Activated naive CD4-positive, alpha-beta T cell treated with anti-CD3 and anti-CD28 coated beads, Interleukin-2, amount 10 ng/mL, durations not matched to agents 7 days and 5 days (primary cell): ENCODE results near the gene OR6C74.

Experiments
- CTCF ChIA-PET: fragments of 350-600 bp; sonication (Branson Sonifier 250); formaldehyde crosslinking; loops from one replicate; lab custom pipeline; 2021; ENCODE audit warnings: antibody characterized with exemption; lab: Charles Lee
- DNase-seq: peaks from one replicate; pipeline ENCODE4 v3.0.0-alpha.2; 2020
- H3K27ac Mint-ChIP-seq: one replicate; pipeline ENCODE4 v1.8.0; 2021; ENCODE audit warnings: mild to moderate bottlenecking, moderate library complexity, mixed read lengths
- H3K27me3 Mint-ChIP-seq: one replicate; pipeline ENCODE4 v1.8.0; 2021; ENCODE audit warnings: mild to moderate bottlenecking, mixed read lengths
- H3K36me3 Mint-ChIP-seq: one replicate; pipeline ENCODE4 v1.8.0; 2021; ENCODE audit warnings: mixed read lengths
- H3K4me1 Mint-ChIP-seq: one replicate; pipeline ENCODE4 v1.8.0; 2021; ENCODE audit warnings: mixed read lengths
- H3K4me3 Mint-ChIP-seq: one replicate; pipeline ENCODE4 v1.8.0; 2021; ENCODE audit warnings: mild to moderate bottlenecking, moderate library complexity, mixed read lengths
- H3K9me3 Mint-ChIP-seq: one replicate; pipeline ENCODE4 v1.8.0; 2021; ENCODE audit warnings: mixed read lengths

Gene OR6C74

DNA sequence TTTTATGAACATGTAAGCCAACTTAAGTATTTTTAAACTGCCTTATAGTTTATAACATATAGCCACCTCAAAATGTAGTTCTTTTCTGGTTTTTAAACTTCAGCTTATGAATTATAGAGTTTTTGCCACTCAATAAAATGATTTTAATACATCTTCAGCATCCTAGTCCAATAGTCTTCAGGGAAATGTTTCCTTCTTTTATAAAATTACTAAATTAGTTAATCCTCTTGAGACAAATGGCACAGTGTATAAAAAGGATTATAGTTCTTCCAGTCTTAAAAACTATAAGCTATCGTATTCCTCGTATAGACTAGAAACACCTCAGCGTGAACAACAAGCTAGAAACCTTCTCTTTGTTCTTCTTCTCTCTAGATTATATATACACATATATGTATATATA, at the start of gene OR6C74:
OR6C74 (plus strand) TSS at position 301 of the 400 bp plus-strand sequence. CDS start 2,679 bp downstream, outside the sequence.
- H3K4me3 Mint-ChIP-seq, result no peak within 1 kb of the TSS
- H3K4me1 Mint-ChIP-seq, result no peaks in the 10 kb centered on the region
- peaks cover 4% of the 10 kb centered on the region for H3K27me3 Mint-ChIP-seq
- CTCF ChIA-PET, result no interaction called here
- no peaks in the 10 kb centered on the region for H3K36me3 Mint-ChIP-seq
- DNase-seq, result no peak
- no peak within 1 kb of the TSS for H3K27ac Mint-ChIP-seq
- no peaks in the 10 kb centered on the region for H3K9me3 Mint-ChIP-seq

- CTCF ChIA-PET, result no interaction called here
These were observed 23.7 kb upstream of the OR6C74 start, which contains the start of gene OR10A7 for GRCh38 chr12:55220725-55221124. Gene OR10A7 (plus strand): TSS chr12:55221025. CDS start chr12:55221025, 0 bp downstream.

DNA sequence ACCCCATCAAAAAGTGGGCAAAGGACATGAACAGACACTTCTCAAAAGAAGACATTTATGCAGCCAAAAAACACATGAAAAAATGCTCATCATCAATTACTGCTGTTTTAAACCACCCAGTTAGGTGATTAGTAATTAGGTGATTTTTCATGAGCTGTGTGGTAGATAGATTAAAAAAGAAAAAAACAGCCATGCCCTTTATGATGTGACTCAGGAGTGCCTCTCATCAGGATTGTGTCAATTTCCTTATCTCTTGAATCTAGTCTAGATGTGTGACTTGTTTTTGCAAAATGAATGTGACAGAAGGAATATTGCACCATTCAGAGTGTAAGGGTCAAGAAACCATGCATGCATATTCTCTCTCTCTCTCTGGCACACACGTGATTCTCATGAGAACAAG, 17.9 kb upstream of the OR6C74 start:
- Mint-ChIP-seq H3K9me3 (no peaks in the 10 kb centered on the region), H3K27me3 (no peaks in the 10 kb centered on the region), H3K27ac (no peak overlapping the region), H3K4me1 (no peaks in the 10 kb centered on the region), H3K36me3 (no peaks in the 10 kb centered on the region), H3K4me3 (no peak overlapping the region)
- CTCF ChIA-PET, result no interaction called here
- no peak for DNase-seq

More at GRCh38 chr12:55220725-55221124, 23.7 kb upstream of the OR6C74 start, which contains the start of gene OR10A7:
- Mint-ChIP-seq H3K4me3 (no peak within 1 kb of the TSS), H3K4me1 (no peaks in the 10 kb centered on the region), H3K27ac (no peak within 1 kb of the TSS), H3K36me3 (no peaks in the 10 kb centered on the region), H3K9me3 (no peaks in the 10 kb centered on the region), H3K27me3 (no peaks in the 10 kb centered on the region)
- no peak for DNase-seq

DNA sequence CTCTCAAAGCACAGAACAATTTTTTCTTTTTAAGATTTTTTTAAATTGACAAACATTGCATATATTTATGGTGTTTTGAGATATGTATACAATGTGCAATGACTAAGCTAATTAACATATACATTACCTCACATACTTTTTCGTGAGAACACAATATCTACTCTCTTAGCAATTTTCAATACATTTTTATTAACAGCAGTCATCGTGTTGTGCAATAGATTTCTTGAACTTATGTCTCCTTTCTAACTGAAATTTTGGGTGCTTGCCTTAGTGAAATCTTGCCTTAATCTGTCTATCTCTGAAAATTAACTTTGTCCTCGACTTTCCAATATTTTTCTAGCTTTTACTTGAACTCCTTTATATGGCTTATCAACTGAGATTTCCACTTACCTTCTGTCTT, 16.8 kb upstream of the OR6C74 start:
- CTCF ChIA-PET, result no interaction called here
- H3K36me3 Mint-ChIP-seq, result no peaks in the 10 kb centered on the region
- no peak overlapping the region for H3K27ac Mint-ChIP-seq
- H3K4me1 Mint-ChIP-seq, result no peaks in the 10 kb centered on the region
- H3K4me3 Mint-ChIP-seq, result no peak overlapping the region
- no peaks in the 10 kb centered on the region for H3K9me3 Mint-ChIP-seq
- no peak for DNase-seq
- H3K27me3 Mint-ChIP-seq, result no peaks in the 10 kb centered on the region

GRCh38 chr12:55246159-55246558, 1.8 kb downstream of the OR6C74 start:
- H3K9me3 Mint-ChIP-seq, result no peaks in the 10 kb centered on the region
- no peak for DNase-seq
- no peaks in the 10 kb centered on the region for H3K4me1 Mint-ChIP-seq
- peaks cover 4% of the 10 kb centered on the region for H3K27me3 Mint-ChIP-seq
- H3K36me3 Mint-ChIP-seq, result no peaks in the 10 kb centered on the region
- H3K27ac Mint-ChIP-seq, result no peak overlapping the region
- CTCF ChIA-PET, result interaction anchor here (0.7 kb wide), 1 partner anchor 588 kb away, joined by 3 read pairs; no protein-coding TSS in a partner anchor
- H3K4me3 Mint-ChIP-seq, result no peak overlapping the region

DNA sequence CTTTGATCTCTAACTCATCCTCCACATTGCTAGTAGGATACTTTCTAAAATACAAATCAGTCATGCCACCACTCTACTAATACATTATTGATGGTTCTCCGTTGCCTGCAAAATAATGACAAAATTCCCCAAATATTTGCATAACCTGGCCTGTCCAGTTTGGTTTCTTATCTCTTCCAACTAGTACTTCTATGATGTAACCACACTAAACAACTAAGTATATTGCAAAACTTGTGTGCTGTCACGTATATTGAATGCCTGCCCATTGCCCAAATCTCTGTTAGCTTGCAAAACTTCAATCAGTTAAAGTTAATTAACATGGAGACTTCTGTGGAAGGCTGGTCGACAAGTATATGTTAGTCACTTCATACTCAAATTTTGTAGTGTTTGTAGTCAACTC, 6.5 kb downstream of the OR6C74 start:
- H3K9me3 Mint-ChIP-seq, result no peaks in the 10 kb centered on the region
- H3K4me1 Mint-ChIP-seq, result no peaks in the 10 kb centered on the region
- H3K4me3 Mint-ChIP-seq, result no peak overlapping the region
- no peak for DNase-seq
- no peaks in the 10 kb centered on the region for H3K36me3 Mint-ChIP-seq
- no peak overlapping the region for H3K27ac Mint-ChIP-seq
- CTCF ChIA-PET, result no interaction called here
- peaks cover 4% of the 10 kb centered on the region for H3K27me3 Mint-ChIP-seq

GRCh38 chr12:55253281-55253680, 8.9 kb downstream of the OR6C74 start:
- H3K4me3 Mint-ChIP-seq, result no peak overlapping the region
- DNase-seq, result no peak
- H3K4me1 Mint-ChIP-seq, result no peaks in the 10 kb centered on the region
- no peaks in the 10 kb centered on the region for H3K9me3 Mint-ChIP-seq
- H3K27me3 Mint-ChIP-seq, result no peaks in the 10 kb centered on the region
- CTCF ChIA-PET, result no interaction called here
- no peaks in the 10 kb centered on the region for H3K36me3 Mint-ChIP-seq
- no peak overlapping the region for H3K27ac Mint-ChIP-seq

GRCh38 chr12:55256831-55257230, 12.4 kb downstream of the OR6C74 start:
- Mint-ChIP-seq H3K4me3 (no peak overlapping the region), H3K9me3 (no peaks in the 10 kb centered on the region), H3K36me3 (no peaks in the 10 kb centered on the region), H3K27me3 (no peaks in the 10 kb centered on the region), H3K4me1 (no peaks in the 10 kb centered on the region), H3K27ac (no peak overlapping the region)
- DNase-seq, result no peak
- CTCF ChIA-PET, result no interaction called here

- no peak for DNase-seq
- Mint-ChIP-seq H3K9me3 (no peaks in the 10 kb centered on the region), H3K27ac (no peak overlapping the region), H3K4me1 (no peaks in the 10 kb centered on the region), H3K27me3 (peaks cover 4% of the 10 kb centered on the region), H3K36me3 (no peaks in the 10 kb centered on the region), H3K4me3 (no peak overlapping the region)
- CTCF ChIA-PET, result no interaction called here
These were observed 13.9 kb downstream of the OR6C74 start for GRCh38 chr12:55258303-55258702.

DNA sequence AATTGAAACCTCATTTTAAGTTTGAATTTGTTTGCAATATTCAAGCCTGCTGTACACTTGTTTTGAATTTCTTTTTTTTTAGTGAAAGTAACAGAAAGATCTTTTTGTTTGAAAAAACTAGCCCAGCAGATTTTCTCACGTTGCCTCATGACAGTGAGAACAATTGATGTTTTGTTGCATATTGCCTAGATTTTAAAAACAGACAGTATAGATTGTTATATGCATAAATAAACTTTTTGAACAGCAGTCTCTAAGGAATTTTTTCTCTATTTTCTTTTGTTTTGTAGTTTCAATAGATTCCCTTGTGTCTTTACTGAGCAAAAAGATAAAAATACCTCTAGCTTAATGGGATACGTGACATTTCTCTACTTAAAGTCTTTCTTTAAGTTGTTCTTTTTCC, 36.6 kb downstream of the OR6C74 start:
- Mint-ChIP-seq H3K4me1 (no peaks in the 10 kb centered on the region), H3K9me3 (no peaks in the 10 kb centered on the region), H3K36me3 (no peaks in the 10 kb centered on the region), H3K27me3 (no peaks in the 10 kb centered on the region), H3K4me3 (no peak overlapping the region), H3K27ac (no peak overlapping the region)
- no peak for DNase-seq
- CTCF ChIA-PET, result no interaction called here

DNA sequence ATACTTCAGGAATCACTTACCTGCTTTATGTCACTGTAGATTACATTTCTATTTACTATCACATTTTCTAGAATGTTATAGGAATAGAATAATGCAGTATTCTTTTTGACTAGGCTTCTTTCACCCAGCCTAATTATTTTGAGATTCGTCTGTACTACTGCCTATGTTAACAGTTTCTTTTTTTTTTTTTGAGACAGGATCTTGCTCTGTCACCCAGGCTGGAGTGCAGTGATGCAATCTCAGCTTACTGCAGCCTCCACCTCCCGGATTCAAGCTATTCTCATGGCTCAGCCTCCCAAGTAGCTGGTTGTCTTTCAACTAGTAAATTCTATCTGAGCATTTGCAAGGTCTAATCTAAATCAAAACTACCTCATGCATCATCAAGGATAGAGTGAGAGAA, 45.6 kb downstream of the OR6C74 start:
- CTCF ChIA-PET, result no interaction called here
- no peak overlapping the region for H3K27ac Mint-ChIP-seq
- no peak overlapping the region for H3K4me3 Mint-ChIP-seq
- no peak for DNase-seq
- H3K27me3 Mint-ChIP-seq, result no peaks in the 10 kb centered on the region
- no peaks in the 10 kb centered on the region for H3K36me3 Mint-ChIP-seq
- H3K4me1 Mint-ChIP-seq, result no peaks in the 10 kb centered on the region
- H3K9me3 Mint-ChIP-seq, result no peaks in the 10 kb centered on the region
